ENCODE data around the gene NDUFAF5. TPM values are rescaled to one million over a fixed set of nuclear protein-coding genes. Genes with fewer than 3 reads are reported as not detected.

Gene NDUFAF5
- total and polyA plus RNA-seq, 8 donors, result 19.5 to 29.4 (median 25.3) TPM

DNA sequence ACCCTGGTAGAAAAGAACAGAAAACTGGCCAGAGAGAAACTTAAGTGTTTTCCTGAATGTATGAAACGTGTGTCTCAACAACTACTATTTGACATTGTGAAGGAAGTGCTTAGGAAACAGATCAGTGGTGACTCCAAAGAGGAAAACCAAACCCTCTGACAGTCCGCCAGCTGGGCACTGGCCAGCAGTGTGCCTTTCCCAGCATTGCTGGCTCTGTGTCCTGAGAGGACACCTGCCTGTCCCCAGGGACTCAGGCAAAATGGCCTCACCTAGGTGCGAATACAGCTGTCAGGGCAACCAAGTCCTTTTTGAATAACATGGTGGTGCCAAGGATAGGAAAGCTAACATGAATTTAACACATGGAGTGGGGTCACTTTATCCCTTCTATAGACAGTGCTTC is 72.5 kb downstream of the NDUFAF5 start:
- no peak overlapping the region for H3K4me3 ChIP-seq
- intact Hi-C loops (cut with DNase I), result no loop called here
- H3K9me3 ChIP-seq, result no peaks in the 10 kb centered on the region
- peaks cover 0 to 4% of the 10 kb centered on the region in 2 donors for H3K4me1 ChIP-seq
- H3K27ac ChIP-seq, result no peak overlapping the region
- peak in 1 of 4 donors; percentile 66 for DNase-seq
- ATAC-seq, result peak; percentile 45
- no peaks in the 10 kb centered on the region for H3K36me3 ChIP-seq
- TF ChIP-seq, protein P1, sequence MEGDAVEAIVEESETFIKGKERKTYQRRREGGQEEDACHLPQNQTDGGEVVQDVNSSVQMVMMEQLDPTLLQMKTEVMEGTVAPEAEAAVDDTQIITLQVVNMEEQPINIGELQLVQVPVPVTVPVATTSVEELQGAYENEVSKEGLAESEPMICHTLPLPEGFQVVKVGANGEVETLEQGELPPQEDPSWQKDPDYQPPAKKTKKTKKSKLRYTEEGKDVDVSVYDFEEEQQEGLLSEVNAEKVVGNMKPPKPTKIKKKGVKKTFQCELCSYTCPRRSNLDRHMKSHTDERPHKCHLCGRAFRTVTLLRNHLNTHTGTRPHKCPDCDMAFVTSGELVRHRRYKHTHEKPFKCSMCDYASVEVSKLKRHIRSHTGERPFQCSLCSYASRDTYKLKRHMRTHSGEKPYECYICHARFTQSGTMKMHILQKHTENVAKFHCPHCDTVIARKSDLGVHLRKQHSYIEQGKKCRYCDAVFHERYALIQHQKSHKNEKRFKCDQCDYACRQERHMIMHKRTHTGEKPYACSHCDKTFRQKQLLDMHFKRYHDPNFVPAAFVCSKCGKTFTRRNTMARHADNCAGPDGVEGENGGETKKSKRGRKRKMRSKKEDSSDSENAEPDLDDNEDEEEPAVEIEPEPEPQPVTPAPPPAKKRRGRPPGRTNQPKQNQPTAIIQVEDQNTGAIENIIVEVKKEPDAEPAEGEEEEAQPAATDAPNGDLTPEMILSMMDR (IDR thresholded peaks at IDR 0.05), result no peak
- H3K27me3 ChIP-seq, result no peaks in the 10 kb centered on the region

DNA sequence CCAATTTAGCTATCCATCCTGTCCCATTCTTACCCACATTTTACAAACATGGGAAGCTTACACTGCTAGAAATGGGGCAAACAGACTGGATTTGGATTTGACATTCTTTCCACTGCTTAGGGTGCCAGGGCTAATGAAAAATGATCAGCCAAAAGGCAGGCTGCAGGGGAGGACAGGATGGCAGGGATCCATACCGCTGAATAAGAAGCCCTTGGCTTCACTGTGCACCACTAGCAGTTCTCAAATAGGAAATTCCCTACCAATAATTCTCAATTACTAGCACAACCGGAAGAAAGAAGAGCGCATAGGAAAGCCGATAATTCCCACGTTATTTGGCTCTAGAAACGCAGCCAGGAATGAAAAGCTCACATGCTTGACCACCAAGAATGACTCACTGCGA is 73.1 kb downstream of the NDUFAF5 start:
- no peak overlapping the region for H3K27ac ChIP-seq
- H3K36me3 ChIP-seq, result no peaks in the 10 kb centered on the region
- DNase-seq, result no peak
- H3K27me3 ChIP-seq, result no peaks in the 10 kb centered on the region
- H3K4me1 ChIP-seq, result peaks cover 0 to 4% of the 10 kb centered on the region in 2 donors
- no peaks in the 10 kb centered on the region for H3K9me3 ChIP-seq
- no peak overlapping the region for H3K4me3 ChIP-seq
- TF ChIP-seq, protein P1 (IDR thresholded peaks at IDR 0.05), result no peak
- intact Hi-C loops (cut with DNase I), result no loop called here
- no peak for ATAC-seq

DNA sequence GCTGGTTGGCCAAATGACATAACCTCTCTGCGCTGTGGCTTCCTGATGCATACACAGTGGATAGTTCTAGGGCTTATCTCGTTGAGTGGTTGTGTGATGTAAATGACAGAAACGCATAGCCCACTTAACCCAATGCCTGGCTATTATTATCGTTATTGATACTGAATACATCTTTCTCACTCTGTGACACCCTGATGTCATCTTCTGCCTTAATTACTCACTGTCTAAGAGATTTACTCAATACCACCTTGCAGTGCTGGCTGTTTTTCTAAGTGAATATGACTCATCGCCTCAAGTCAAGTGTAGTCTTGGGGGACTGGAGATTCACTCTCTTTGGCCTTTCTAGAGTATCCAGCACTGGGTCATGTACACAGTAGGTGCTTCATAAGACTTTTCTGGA is 73.6 kb downstream of the NDUFAF5 start:
- TF ChIP-seq, protein P1 (IDR thresholded peaks at IDR 0.05), result no peak
- Histone ChIP-seq H3K27ac (no peak overlapping the region), H3K4me3 (no peak overlapping the region), H3K27me3 (no peaks in the 10 kb centered on the region), H3K4me1 (peaks cover 0 to 4% of the 10 kb centered on the region in 2 donors), H3K36me3 (no peaks in the 10 kb centered on the region), H3K9me3 (no peaks in the 10 kb centered on the region)
- no peak for ATAC-seq
- DNase-seq, result no peak
- intact Hi-C loops (cut with DNase I), result no loop called here

DNA sequence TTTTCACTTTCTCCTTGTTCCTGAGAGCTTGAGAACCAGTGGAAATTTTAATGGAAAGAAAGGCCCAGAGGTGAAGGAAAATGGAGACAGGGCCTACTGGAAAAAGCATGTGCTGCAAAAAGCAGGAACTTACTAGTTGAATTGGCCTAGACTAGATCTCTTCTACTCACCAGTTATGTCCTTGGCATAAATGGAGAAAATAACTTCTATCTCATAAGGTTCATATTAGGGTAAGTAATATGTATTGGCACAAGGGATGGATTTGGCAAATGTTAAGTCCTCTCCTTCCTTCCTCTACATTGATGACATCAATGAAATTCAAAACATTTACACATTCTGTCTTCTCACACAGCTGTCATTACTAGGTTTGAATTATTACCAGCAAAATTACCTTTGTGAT is 74.0 kb downstream of the NDUFAF5 start:
- H3K9me3 ChIP-seq, result no peaks in the 10 kb centered on the region
- DNase-seq (no peak), ATAC-seq (no peak)
- H3K4me3 ChIP-seq, result no peak overlapping the region
- H3K27me3 ChIP-seq, result no peaks in the 10 kb centered on the region
- H3K4me1 ChIP-seq, result peaks cover 0 to 4% of the 10 kb centered on the region in 2 donors
- no peaks in the 10 kb centered on the region for H3K36me3 ChIP-seq
- intact Hi-C loops (cut with DNase I), result no loop called here
- no peak overlapping the region for H3K27ac ChIP-seq
- TF ChIP-seq, protein P1 (IDR thresholded peaks at IDR 0.05), result no peak

DNA sequence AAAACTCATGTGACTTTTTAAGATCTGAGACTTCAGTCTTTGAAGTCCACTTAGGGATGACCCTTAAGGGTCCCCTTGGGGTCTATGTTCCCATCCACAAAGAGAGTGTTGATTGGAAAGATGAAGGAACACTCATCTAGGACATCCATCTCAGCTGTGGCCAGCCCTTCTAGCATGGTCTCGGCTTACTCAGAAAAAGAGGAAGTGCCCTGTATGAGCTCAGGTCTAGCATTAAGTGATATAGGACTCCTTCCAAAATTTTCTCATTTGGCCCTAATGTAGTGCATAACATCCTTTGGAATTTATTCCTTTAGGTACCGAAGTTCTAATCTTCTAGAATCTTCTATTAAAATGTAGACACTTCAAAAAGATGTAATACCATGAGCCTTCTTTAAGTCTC is 77.4 kb downstream of the NDUFAF5 start:
- ATAC-seq (no peak), DNase-seq (no peak)
- intact Hi-C loops (cut with DNase I), result no loop called here
- Histone ChIP-seq H3K36me3 (no peaks in the 10 kb centered on the region), H3K27me3 (no peaks in the 10 kb centered on the region), H3K4me3 (no peak overlapping the region), H3K27ac (no peak overlapping the region), H3K9me3 (no peaks in the 10 kb centered on the region), H3K4me1 (peaks cover 6 to 20% of the 10 kb centered on the region in 2 donors)
- TF ChIP-seq, protein P1 (IDR thresholded peaks at IDR 0.05), result no peak
